CD14-positive monocyte (primary cell): ENCODE results near the gene PPP1R16B. TPM values are rescaled to one million over a fixed set of nuclear protein-coding genes. Genes with fewer than 3 reads are reported as not detected.

Source experiments
- DNase-seq, 3 donors: peaks; one replicate each; pipeline ENCODE4 v3.0.0-alpha.2; 2011 to 2022
- H2AFZ ChIP-seq: 2 replicates; pipeline ENCODE4 v1.6.0; 2012; ENCODE audit warnings: mild to moderate bottlenecking, low read depth, low read length, inconsistent platforms; ENCODE audit not compliant: insufficient read depth, poor library complexity, severe bottlenecking
- H3K27ac ChIP-seq, 2 donors: 1 replicate in 1 of 2; 2 replicates in 1 of 2; pipeline ENCODE4 v1.5.1; 2012 to 2013; ENCODE audit warnings: low read length in 2 of 2, control low read depth in 1 of 2, inconsistent platforms in 1 of 2, low read depth in 1 of 2, mild to moderate bottlenecking in 1 of 2
- H3K27me3 ChIP-seq, 2 donors: one replicate each; pipeline versions ENCODE4 v1.6.0 to v1.6.1; 2011 to 2013; ENCODE audit warnings: low read length in 2 of 2; ENCODE audit not compliant: control insufficient read depth in 2 of 2, insufficient read depth in 2 of 2
- H3K36me3 ChIP-seq, 2 donors: replicated peaks in 1 of 2; 1 replicate in 1 of 2; 2 replicates in 1 of 2; pipeline versions ENCODE4 v1.5.1 to v1.6.1; 2012 to 2013; ENCODE audit warnings: low read length in 2 of 2, control low read depth in 1 of 2, inconsistent platforms in 1 of 2, mild to moderate bottlenecking in 1 of 2; ENCODE audit not compliant: insufficient read depth in 2 of 2, control insufficient read depth in 1 of 2
- H3K4me1 ChIP-seq, 2 donors: 1 replicate in 1 of 2; 2 replicates in 1 of 2; pipeline versions ENCODE4 v1.5.1 to v1.6.1; 2012 to 2013; ENCODE audit warnings: low read length in 2 of 2, control low read depth in 1 of 2, inconsistent platforms in 1 of 2, mild to moderate bottlenecking in 1 of 2, moderate library complexity in 1 of 2; ENCODE audit not compliant: insufficient read depth in 2 of 2, control insufficient read depth in 1 of 2
- H3K4me2 ChIP-seq: replicated peaks from 2 replicates; pipeline ENCODE3; 2012; ENCODE audit warnings: low read length, moderate library complexity, mild to moderate bottlenecking; ENCODE audit not compliant: poor library complexity, severe bottlenecking; ENCODE audit errors: extremely low read depth
- H3K4me3 ChIP-seq, 3 experiments: fragments of 200-600 bp in 1 of 3; sonication (generic) in 1 of 3; replicated peaks in 1 of 3; 1 replicate in 2 of 3; 2 replicates in 1 of 3; pipeline ENCODE4 v1.5.1; 2011 to 2013; ENCODE audit warnings: low read length in 3 of 3, mild to moderate bottlenecking in 3 of 3, control low read depth in 2 of 3, low read depth in 2 of 3, inconsistent platforms in 1 of 3, moderate library complexity in 1 of 3
- H3K79me2 ChIP-seq: 2 replicates; pipeline ENCODE4 v1.6.0; 2012; ENCODE audit warnings: mild to moderate bottlenecking, control low read depth, inconsistent platforms, low read length, moderate library complexity; ENCODE audit not compliant: insufficient read depth
- H3K9ac ChIP-seq: 2 replicates; pipeline ENCODE4 v1.6.0; 2017; ENCODE audit warnings: low read length, mild to moderate bottlenecking; ENCODE audit not compliant: insufficient read depth, poor library complexity, severe bottlenecking
- H3K9me3 ChIP-seq, 2 donors: replicated peaks in 1 of 2; 1 replicate in 1 of 2; 2 replicates in 1 of 2; pipeline versions ENCODE4 v1.5.1 to v1.6.1; 2012 to 2013; ENCODE audit warnings: low read length in 2 of 2, control low read depth in 1 of 2; ENCODE audit not compliant: control insufficient read depth in 1 of 2, insufficient read depth in 1 of 2
- H4K20me1 ChIP-seq: 2 replicates; pipeline ENCODE4 v1.6.0; 2012; ENCODE audit warnings: mild to moderate bottlenecking, low read length, control low read depth, moderate library complexity; ENCODE audit not compliant: insufficient read depth
- H3K27ac Mint-ChIP-seq, 7 donors: one replicate each; pipeline ENCODE4 v1.8.0; 2020; ENCODE audit warnings: mild to moderate bottlenecking in 7 of 7, mixed read lengths in 7 of 7, moderate library complexity in 6 of 7, inconsistent platforms in 2 of 7
- H3K27me3 Mint-ChIP-seq, 3 donors: one replicate each; pipeline ENCODE4 v1.8.0; 2021 to 2022; ENCODE audit warnings: low read depth in 3 of 3, mild to moderate bottlenecking in 3 of 3, mixed read lengths in 3 of 3, moderate library complexity in 3 of 3, inconsistent platforms in 1 of 3
- H3K36me3 Mint-ChIP-seq, 2 donors: one replicate each; pipeline ENCODE4 v1.8.0; 2020; ENCODE audit warnings: mixed read lengths in 2 of 2, inconsistent platforms in 1 of 2, mild to moderate bottlenecking in 1 of 2
- H3K4me1 Mint-ChIP-seq: one replicate; pipeline ENCODE4 v1.8.0; 2020; ENCODE audit warnings: mild to moderate bottlenecking, mixed read lengths
- H3K4me3 Mint-ChIP-seq, 2 donors: one replicate each; pipeline ENCODE4 v1.8.0; 2020; ENCODE audit warnings: mild to moderate bottlenecking in 2 of 2, mixed read lengths in 2 of 2, moderate library complexity in 1 of 2
- H3K9me3 Mint-ChIP-seq, 7 donors: one replicate each; pipeline ENCODE4 v1.8.0; 2020 to 2022; ENCODE audit warnings: mixed read lengths in 7 of 7, mild to moderate bottlenecking in 6 of 7, moderate library complexity in 6 of 7, inconsistent platforms in 2 of 7
- CTCF ChIP-seq: fragments of 200-600 bp; IDR thresholded peaks from one replicate; pipeline ENCODE4 v1.8.0; 2022; ENCODE audit warnings: antibody characterized with exemption, mild to moderate bottlenecking
- whole genome bisulfite sequencing: methylation state at CpG from one replicate; pipeline ENCODE4 v1.1.5; 2013; ENCODE audit warnings: missing lambda C conversion rate; ENCODE audit not compliant: insufficient coverage; 5-methylcytosine and 5-hydroxymethylcytosine counted together
- intact Hi-C, 2 donors: fragments of 100-400 bp; cut with micrococcal nuclease; formaldehyde crosslinking; loops; one replicate each; pipeline versions ENCODE4 v1.15.0 to v1.15.1; 2023
- polyA plus RNA-seq, 3 donors: library from polyadenylated mRNA; depleted of rRNA in 1 of 3; unstranded in 2 of 3; stranded (reverse) in 1 of 3; fragments of 300-500 nt in 2 of 3; fragments of >200 nt in 1 of 3; fragmentation: Illumina TruSeq in 2 of 3; gene quantifications; 1 replicate in 2 of 3; 2 replicates in 1 of 3; pipeline ENCODE4 v1.2.3, GENCODE V29; 2012 to 2021

The PPP1R16B gene
- polyA plus RNA-seq, 3 donors = 1.1 to 4.4 (median 1.4) TPM

- DNase-seq = peak; percentile 36 to 40 (median 39)
- H3K9me3 ChIP-seq = no peaks in the 10 kb centered on the region
- Mint-ChIP-seq H3K27ac (peak overlapping the region in 6 of 7 donors; percentile 68 to 90 (median 80)), H3K9me3 (peaks cover 0 to 3% (median 0%) of the 10 kb centered on the region in 7 donors), H3K36me3 (peaks cover 0 to 2% of the 10 kb centered on the region in 2 donors), H3K4me3 (peak overlapping the region; percentile 90 to 93), H3K4me1 (peaks cover 44% of the 10 kb centered on the region), H3K27me3 (peaks cover 4 to 31% (median 30%) of the 10 kb centered on the region in 3 donors)
- H3K27ac ChIP-seq = peak overlapping the region; percentile 7 to 78
- H3K4me2 ChIP-seq = peak overlapping the region; percentile 99
- peaks cover 0 to 29% of the 10 kb centered on the region in 2 donors for H3K27me3 ChIP-seq
- TF ChIP-seq CTCF = no peak
- intact Hi-C loops = loop anchor here in 1 of 2 donors (10.0 kb wide), 1 partner anchor 90 kb away; no protein-coding TSS in a partner anchor
- H3K4me3 ChIP-seq = peak overlapping the region; percentile 66 to 95 (median 83)
- H4K20me1 ChIP-seq = no peaks in the 10 kb centered on the region
- WGBS = 6% methylated on average over 14 of the region's 18 CpGs
- H3K36me3 ChIP-seq = no peaks in the 10 kb centered on the region
- H2AFZ ChIP-seq = peak overlapping the region; percentile 94
- H3K79me2 ChIP-seq = peaks cover 26% of the 10 kb centered on the region
- H3K4me1 ChIP-seq = peaks cover 43 to 52% of the 10 kb centered on the region in 2 donors
- peak overlapping the region; percentile 75 for H3K9ac ChIP-seq
These were observed 605 bp upstream of the PPP1R16B start for GRCh38 chr20:38804682-38805501.

GRCh38 chr20:38805958-38806854, 709 bp downstream of the PPP1R16B start:
- Mint-ChIP-seq H3K36me3 (peaks cover 0 to 2% of the 10 kb centered on the region in 2 donors), H3K4me3 (peak overlapping the region; percentile 90 to 93), H3K9me3 (peaks cover 0 to 2% (median 0%) of the 10 kb centered on the region in 7 donors), H3K27me3 (peaks cover 4 to 31% (median 30%) of the 10 kb centered on the region in 3 donors), H3K4me1 (peaks cover 54% of the 10 kb centered on the region), H3K27ac (peak overlapping the region in 3 of 7 donors; percentile 30 to 85 (median 84))
- H3K79me2 ChIP-seq = peaks cover 26% of the 10 kb centered on the region
- H3K36me3 ChIP-seq = no peaks in the 10 kb centered on the region
- no peaks in the 10 kb centered on the region for H4K20me1 ChIP-seq
- H3K27ac ChIP-seq = peak overlapping the region in 1 of 2 donors; percentile 78
- no peaks in the 10 kb centered on the region for H3K9me3 ChIP-seq
- H3K4me3 ChIP-seq = peak overlapping the region; percentile 66 to 95 (median 83)
- no peak for DNase-seq
- intact Hi-C loops = loop anchor here in 1 of 2 donors (10.0 kb wide), 1 partner anchor 89 kb away; no protein-coding TSS in a partner anchor
- peaks cover 0 to 29% of the 10 kb centered on the region in 2 donors for H3K27me3 ChIP-seq
- H3K4me1 ChIP-seq = peaks cover 56 to 62% of the 10 kb centered on the region in 2 donors
- TF ChIP-seq CTCF = peak; percentile 37
- peak overlapping the region; percentile 99 for H3K4me2 ChIP-seq
- H2AFZ ChIP-seq = peak overlapping the region; percentile 94
- H3K9ac ChIP-seq = peak overlapping the region; percentile 75
- WGBS = 0% methylated on average over 64 of the region's 81 CpGs
